Loucy (cell line): ENCODE data around the gene CEP55.

Experiments
- H2AFZ ChIP-seq: fragments of 200-600 bp; sonication (generic); 2 replicates; pipeline ENCODE4 v1.6.0; 2016; ENCODE audit warnings: antibody characterized with exemption, mild to moderate bottlenecking, low read length, moderate library complexity
- H3F3A ChIP-seq: fragments of 200-600 bp; 2 replicates; pipeline ENCODE4 v1.6.0; 2016; ENCODE audit warnings: antibody characterized with exemption, low read depth, mild to moderate bottlenecking
- H3K27me3 ChIP-seq: fragments of 200-600 bp; sonication (generic); 2 replicates; pipeline ENCODE4 v1.6.1; 2014; ENCODE audit warnings: low read length, mild to moderate bottlenecking; ENCODE audit not compliant: insufficient read depth, poor library complexity, severe bottlenecking
- H3K36me3 ChIP-seq: fragments of 200-600 bp; sonication (generic); 2 replicates; pipeline ENCODE4 v1.6.1; 2016; ENCODE audit warnings: low read length; ENCODE audit not compliant: insufficient read depth
- H3K4me1 ChIP-seq: fragments of 200-600 bp; sonication (generic); 2 replicates; pipeline ENCODE4 v1.5.1; 2014; ENCODE audit warnings: low read length, mild to moderate bottlenecking; ENCODE audit not compliant: insufficient read depth, poor library complexity, severe bottlenecking
- H3K4me2 ChIP-seq: fragments of 200-600 bp; sonication (generic); 2 replicates; pipeline ENCODE4 v1.6.0; 2014; ENCODE audit warnings: antibody characterized with exemption, low read length, low read depth, mild to moderate bottlenecking; ENCODE audit not compliant: poor library complexity, severe bottlenecking
- H3K4me3 ChIP-seq: fragments of 200-600 bp; sonication (generic); 2 replicates; pipeline ENCODE4 v1.5.1; 2014; ENCODE audit warnings: low read length, mild to moderate bottlenecking, mixed read lengths; ENCODE audit not compliant: poor library complexity, severe bottlenecking
- H3K79me2 ChIP-seq: fragments of 200-600 bp; sonication (generic); 2 replicates; pipeline ENCODE4 v1.6.1; 2014; ENCODE audit warnings: low read length; ENCODE audit not compliant: insufficient read depth
- H3K9ac ChIP-seq: fragments of 200-600 bp; sonication (generic); 2 replicates; pipeline ENCODE4 v1.6.0; 2014; ENCODE audit warnings: mild to moderate bottlenecking, low read depth, low read length, moderate library complexity; ENCODE audit not compliant: poor library complexity, severe bottlenecking
- H3K9me2 ChIP-seq: fragments of 200-600 bp; sonication (generic); replicated peaks from 2 replicates; pipeline ENCODE4 v1.6.1; 2016; ENCODE audit warnings: low read depth, low read length, mixed read lengths
- H3K9me3 ChIP-seq: fragments of 200-600 bp; sonication (generic); 2 replicates; pipeline ENCODE4 v1.6.1; 2014; ENCODE audit warnings: mild to moderate bottlenecking, antibody characterized with exemption, low read length, low read depth; ENCODE audit not compliant: insufficient read depth
- H4K20me1 ChIP-seq: fragments of 200-600 bp; sonication (generic); 2 replicates; pipeline ENCODE4 v1.6.0; 2014; ENCODE audit warnings: antibody characterized with exemption, low read length, mild to moderate bottlenecking; ENCODE audit not compliant: insufficient read depth, poor library complexity, severe bottlenecking
- CTCF ChIP-seq: fragments of 200-600 bp; sonication (generic); conservative IDR thresholded peaks from 2 replicates; pipeline ENCODE4 v1.5.1; 2014; ENCODE audit warnings: mild to moderate bottlenecking, antibody characterized with exemption, low read length
- EZH2phosphoT487 ChIP-seq: fragments of 200-600 bp; IDR thresholded peaks from 2 replicates; pipeline ENCODE4 v1.6.1; 2018; ENCODE audit warnings: antibody characterized with exemption, mild to moderate bottlenecking, moderate library complexity, borderline replicate concordance

Gene CEP55

GRCh38 chr10:93468461-93469213 lies 27.8 kb upstream of the CEP55 start:
- no peaks in the 10 kb centered on the region for H3K27me3 ChIP-seq
- no peaks in the 10 kb centered on the region for H3K9me3 ChIP-seq
- no peaks in the 10 kb centered on the region for H3K4me1 ChIP-seq
- no peaks in the 10 kb centered on the region for H3F3A ChIP-seq
- no peak overlapping the region for H2AFZ ChIP-seq
- H3K79me2 ChIP-seq, result no peaks in the 10 kb centered on the region
- H3K4me2 ChIP-seq, result no peak overlapping the region
- TF ChIP-seq CTCF (no peak), EZH2phosphoT487 (no peak)
- no peak overlapping the region for H3K9ac ChIP-seq
- no peak overlapping the region for H3K4me3 ChIP-seq
- H4K20me1 ChIP-seq, result no peaks in the 10 kb centered on the region
- H3K36me3 ChIP-seq, result no peaks in the 10 kb centered on the region
- no peaks in the 10 kb centered on the region for H3K9me2 ChIP-seq

- H2AFZ ChIP-seq, result no peak overlapping the region
- no peak for TF ChIP-seq EZH2phosphoT487
- TF ChIP-seq CTCF, result no peak
- H3K36me3 ChIP-seq, result no peaks in the 10 kb centered on the region
- no peak overlapping the region for H3K4me3 ChIP-seq
- no peaks in the 10 kb centered on the region for H3K79me2 ChIP-seq
- H3K4me1 ChIP-seq, result no peaks in the 10 kb centered on the region
- no peak overlapping the region for H3K4me2 ChIP-seq
- H3K9me3 ChIP-seq, result no peaks in the 10 kb centered on the region
- no peak overlapping the region for H3K9ac ChIP-seq
- H3F3A ChIP-seq, result no peaks in the 10 kb centered on the region
- H3K27me3 ChIP-seq, result no peaks in the 10 kb centered on the region
- no peaks in the 10 kb centered on the region for H3K9me2 ChIP-seq
- H4K20me1 ChIP-seq, result no peaks in the 10 kb centered on the region
Measured at GRCh38 chr10:93469454-93469853, 27.0 kb upstream of the CEP55 start.

GRCh38 chr10:93471110-93471651 lies 25.2 kb upstream of the CEP55 start:
- TF ChIP-seq CTCF (no peak), EZH2phosphoT487 (no peak)
- Histone ChIP-seq H3F3A (no peaks in the 10 kb centered on the region), H2AFZ (no peak overlapping the region), H4K20me1 (no peaks in the 10 kb centered on the region), H3K4me3 (no peak overlapping the region), H3K79me2 (no peaks in the 10 kb centered on the region), H3K9me2 (no peaks in the 10 kb centered on the region), H3K27me3 (no peaks in the 10 kb centered on the region), H3K36me3 (no peaks in the 10 kb centered on the region), H3K4me1 (no peaks in the 10 kb centered on the region), H3K4me2 (no peak overlapping the region), H3K9ac (no peak overlapping the region), H3K9me3 (no peaks in the 10 kb centered on the region)
